OCI-LY1 (cell line): ENCODE measurements around the gene GNAO1.

Experiments used
- H2AFZ ChIP-seq: fragments of 200-600 bp; sonication (generic), shearing (Covaris generic); 2 replicates; pipeline ENCODE4 v1.6.0; 2014; ENCODE audit warnings: antibody characterized with exemption, mild to moderate bottlenecking, low read length
- H3F3A ChIP-seq: fragments of 200-600 bp; sonication (generic), shearing (Covaris generic); 2 replicates; pipeline ENCODE4 v1.6.0; 2014; ENCODE audit warnings: mild to moderate bottlenecking, antibody characterized with exemption, low read length, moderate library complexity; ENCODE audit not compliant: insufficient read depth
- H3K27ac ChIP-seq: fragments of 200-600 bp; sonication (generic); 2 replicates; pipeline ENCODE4 v1.5.1; 2014; ENCODE audit warnings: low read length, mixed run types, mild to moderate bottlenecking, low read depth; ENCODE audit not compliant: poor library complexity, severe bottlenecking
- H3K27me3 ChIP-seq: fragments of 200-600 bp; sonication (generic); 2 replicates; pipeline ENCODE4 v1.6.0; 2014; ENCODE audit warnings: antibody characterized with exemption, mild to moderate bottlenecking, low read length, moderate library complexity; ENCODE audit not compliant: insufficient read depth
- H3K36me3 ChIP-seq: fragments of 200-600 bp; sonication (generic); 2 replicates; pipeline ENCODE4 v1.6.1; 2014; ENCODE audit warnings: mild to moderate bottlenecking, antibody characterized with exemption, low read length, moderate library complexity, mixed read lengths; ENCODE audit not compliant: insufficient read depth
- H3K4me1 ChIP-seq: fragments of 200-600 bp; sonication (generic); 2 replicates; pipeline ENCODE4 v1.5.1; 2014; ENCODE audit warnings: mild to moderate bottlenecking, low read length, moderate library complexity; ENCODE audit not compliant: insufficient read depth, severe bottlenecking
- H3K4me2 ChIP-seq: fragments of 200-600 bp; sonication (generic), shearing (Covaris generic); 2 replicates; pipeline ENCODE4 v1.6.1; 2014; ENCODE audit warnings: low read length
- H3K4me3 ChIP-seq: fragments of 200-600 bp; sonication (generic); 2 replicates; pipeline ENCODE4 v1.5.1; 2014; ENCODE audit warnings: low read length, low read depth, mild to moderate bottlenecking, mixed read lengths; ENCODE audit not compliant: poor library complexity, severe bottlenecking
- H3K79me2 ChIP-seq: fragments of 200-600 bp; shearing (Covaris generic); 2 replicates; pipeline ENCODE4 v1.6.1; 2016; ENCODE audit warnings: mixed run types, low read length, mixed read lengths; ENCODE audit not compliant: insufficient read depth
- H3K9ac ChIP-seq: fragments of 200-600 bp; sonication (generic), shearing (Covaris generic); 2 replicates; pipeline ENCODE4 v1.6.1; 2014; ENCODE audit warnings: mild to moderate bottlenecking, low read length, mixed read lengths
- H3K9me2 ChIP-seq: fragments of 200-600 bp; sonication (generic), shearing (Covaris generic); 2 replicates; pipeline ENCODE4 v1.6.1; 2014; ENCODE audit warnings: low read depth, mild to moderate bottlenecking, low read length, mixed read lengths
- H3K9me3 ChIP-seq: fragments of 200-600 bp; shearing (Covaris generic); 2 replicates; pipeline ENCODE4 v1.6.1; 2014; ENCODE audit warnings: low read length, mixed read lengths
- H4K20me1 ChIP-seq: fragments of 200-600 bp; sonication (generic), shearing (Covaris generic); 2 replicates; pipeline ENCODE4 v1.6.0; 2016; ENCODE audit warnings: mild to moderate bottlenecking, low read length; ENCODE audit not compliant: insufficient read depth
- CTCF ChIP-seq: fragments of 200-600 bp; sonication (generic), shearing (Covaris generic); IDR thresholded peaks from 2 replicates; pipeline ENCODE4 v1.5.1; 2017; ENCODE audit warnings: mild to moderate bottlenecking, antibody characterized with exemption, low read length, moderate library complexity, mixed read lengths
- EZH2 ChIP-seq: fragments of 200-600 bp; sonication (generic), shearing (Covaris generic); IDR thresholded peaks from 2 replicates; pipeline ENCODE4 v1.8.0; 2017; ENCODE audit warnings: borderline replicate concordance, mixed run types, mild to moderate bottlenecking, antibody characterized with exemption, low read length, moderate library complexity, mixed read lengths

GNAO1 gene

DNA sequence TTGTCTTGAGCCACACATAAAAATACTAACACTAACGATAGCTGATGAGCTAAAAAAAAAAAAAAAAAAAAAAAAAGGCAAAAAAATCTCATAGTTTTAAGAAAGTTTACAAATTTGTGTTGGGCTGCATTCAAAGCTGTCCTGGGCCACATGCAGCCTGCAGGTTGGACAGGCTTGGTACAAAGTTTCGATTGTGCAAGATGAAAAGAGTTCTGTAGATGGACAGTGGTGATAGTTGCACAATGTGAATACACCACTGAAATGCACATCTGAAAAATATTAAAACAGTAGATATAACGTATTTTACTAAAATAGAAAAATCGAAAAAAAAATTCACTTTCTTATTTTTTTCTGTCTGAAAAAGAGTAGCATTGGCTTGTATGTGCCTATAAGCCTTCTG lies 191.2 kb downstream of the GNAO1 start:
- H3F3A ChIP-seq: no peaks in the 10 kb centered on the region
- TF ChIP-seq EZH2: no peak
- no peak for TF ChIP-seq CTCF
- H3K27me3 ChIP-seq: no peaks in the 10 kb centered on the region
- H3K9me2 ChIP-seq: no peaks in the 10 kb centered on the region
- H3K79me2 ChIP-seq: no peaks in the 10 kb centered on the region
- H4K20me1 ChIP-seq: no peaks in the 10 kb centered on the region
- no peaks in the 10 kb centered on the region for H3K4me1 ChIP-seq
- no peak overlapping the region for H3K9ac ChIP-seq
- no peak overlapping the region for H3K27ac ChIP-seq
- no peak overlapping the region for H2AFZ ChIP-seq
- no peak overlapping the region for H3K4me2 ChIP-seq
- peaks cover 6% of the 10 kb centered on the region; the same call in 1 of the 2 replicates for H3K9me3 ChIP-seq
- H3K4me3 ChIP-seq: no peak overlapping the region
- peaks cover 98% of the 10 kb centered on the region for H3K36me3 ChIP-seq

- no peaks in the 10 kb centered on the region for H3F3A ChIP-seq
- H3K79me2 ChIP-seq: no peaks in the 10 kb centered on the region
- H4K20me1 ChIP-seq: no peaks in the 10 kb centered on the region
- H3K9me2 ChIP-seq: no peaks in the 10 kb centered on the region
- peaks cover 6% of the 10 kb centered on the region; the same call in 1 of the 2 replicates for H3K9me3 ChIP-seq
- H3K4me3 ChIP-seq: no peak overlapping the region
- no peak for TF ChIP-seq EZH2
- TF ChIP-seq CTCF: no peak
- no peak overlapping the region for H2AFZ ChIP-seq
- H3K27ac ChIP-seq: no peak overlapping the region
- H3K9ac ChIP-seq: no peak overlapping the region
- no peak overlapping the region for H3K4me2 ChIP-seq
- peaks cover 100% of the 10 kb centered on the region for H3K36me3 ChIP-seq
- no peaks in the 10 kb centered on the region for H3K4me1 ChIP-seq
- H3K27me3 ChIP-seq: no peaks in the 10 kb centered on the region
Observed at GRCh38 chr16:56382901-56383355, 191.6 kb downstream of the GNAO1 start.

DNA sequence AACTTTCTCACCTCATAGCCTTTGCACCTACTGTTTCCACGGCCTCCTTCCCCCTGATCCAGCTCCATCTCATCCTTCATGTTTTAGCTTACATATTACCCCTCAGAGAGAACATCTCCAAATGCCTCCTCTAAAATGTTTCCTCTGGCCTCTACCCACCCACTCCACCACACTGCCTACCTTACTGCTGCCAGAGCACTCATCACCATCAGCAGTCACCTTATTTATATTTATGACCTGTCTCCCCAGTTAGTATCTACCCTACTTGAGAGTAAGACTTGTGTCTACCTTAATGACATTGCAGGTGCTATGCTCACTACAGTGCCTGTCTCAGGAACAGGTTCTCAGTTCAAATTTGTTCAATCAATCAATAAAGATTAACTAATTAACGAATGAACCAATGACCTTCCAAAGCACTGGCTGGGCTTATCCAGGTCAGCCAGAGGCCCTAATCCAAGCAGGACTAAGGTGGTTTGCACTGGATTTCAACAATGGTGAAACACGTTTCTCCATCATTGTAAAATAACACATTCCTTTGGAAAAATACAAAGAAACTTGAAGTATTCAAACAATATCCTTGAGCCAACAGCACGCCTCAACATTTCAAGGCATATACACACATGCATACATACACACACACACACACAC lies 192.9 kb downstream of the GNAO1 start:
- TF ChIP-seq EZH2 (no peak), CTCF (no peak)

More for the DNA sequence above, 192.9 kb downstream of the GNAO1 start:
- Histone ChIP-seq H3F3A (no peaks in the 10 kb centered on the region), H2AFZ (no peak overlapping the region), H3K4me2 (no peak overlapping the region), H3K4me1 (no peaks in the 10 kb centered on the region), H3K4me3 (no peak overlapping the region), H3K9ac (no peak overlapping the region), H3K27me3 (no peaks in the 10 kb centered on the region), H3K9me2 (no peaks in the 10 kb centered on the region), H3K79me2 (no peaks in the 10 kb centered on the region), H3K36me3 (peaks cover 98% of the 10 kb centered on the region), H4K20me1 (no peaks in the 10 kb centered on the region), H3K9me3 (peaks cover 6% of the 10 kb centered on the region; the same call in 1 of the 2 replicates), H3K27ac (no peak overlapping the region)
